SJCRH30 (cell line): ENCODE data around the gene PGLYRP2. TPM values are rescaled to one million over a fixed set of nuclear protein-coding genes. Genes with fewer than 3 reads are reported as not detected.
A peak's percentile ranks its signal among the peaks of the same experiment; 100 is the strongest.

Experiments used
- DNase-seq, 2 experiments: peaks; one replicate each; pipeline ENCODE4 v3.0.0-alpha.2; 2015 to 2020
- H3K27ac ChIP-seq: fragments of 250-450 bp; sonication (Bioruptor Pico); 2 replicates; pipeline ENCODE4 v1.5.1; 2020; ENCODE audit warnings: mild to moderate bottlenecking, moderate library complexity
- H3K27me3 ChIP-seq: fragments of 250-450 bp; sonication (Bioruptor Pico); 2 replicates; pipeline ENCODE4 v1.5.1; 2020; ENCODE audit warnings: mild to moderate bottlenecking, moderate library complexity
- H3K36me3 ChIP-seq: fragments of 250-450 bp; sonication (Bioruptor Pico); 2 replicates; pipeline ENCODE4 v1.5.1; 2020; ENCODE audit warnings: mild to moderate bottlenecking, moderate library complexity
- H3K4me1 ChIP-seq: fragments of 250-450 bp; sonication (Bioruptor Pico); 2 replicates; pipeline ENCODE4 v1.5.1; 2020; ENCODE audit warnings: mild to moderate bottlenecking, moderate library complexity
- H3K4me3 ChIP-seq: fragments of 250-450 bp; sonication (Bioruptor Pico); 2 replicates; pipeline ENCODE4 v1.5.1; 2020; ENCODE audit warnings: mild to moderate bottlenecking, moderate library complexity
- H3K9me3 ChIP-seq: fragments of 250-450 bp; sonication (Bioruptor Pico); replicated peaks from 2 replicates; pipeline ENCODE4 v1.5.1; 2020; ENCODE audit warnings: mild to moderate bottlenecking, moderate library complexity
- total RNA-seq: library from RNA; depleted of rRNA; stranded (reverse); fragments of >200 nt; shearing (Covaris generic); gene quantifications from 2 replicates; pipeline ENCODE4 v1.2.3, GENCODE V29; 2014

PGLYRP2 gene
- total RNA-seq, 1 experiment from 2014 or later = not detected

- Histone ChIP-seq H3K4me1 (no peaks in the 10 kb centered on the region), H3K4me3 (no peak overlapping the region), H3K36me3 (no peaks in the 10 kb centered on the region), H3K9me3 (no peaks in the 10 kb centered on the region), H3K27ac (no peak overlapping the region), H3K27me3 (peaks cover 14% of the 10 kb centered on the region)
- no peak for DNase-seq
Measured at GRCh38 chr19:15443325-15443724, 36.0 kb downstream of the PGLYRP2 start.

- Histone ChIP-seq H3K27ac (no peak overlapping the region), H3K4me3 (no peak overlapping the region), H3K36me3 (no peaks in the 10 kb centered on the region), H3K9me3 (no peaks in the 10 kb centered on the region), H3K27me3 (peaks cover 14% of the 10 kb centered on the region), H3K4me1 (no peaks in the 10 kb centered on the region)
- no peak for DNase-seq
Measured at GRCh38 chr19:15442142-15442920, 37.0 kb downstream of the PGLYRP2 start.

- Histone ChIP-seq H3K27me3 (peaks cover 14% of the 10 kb centered on the region), H3K4me3 (no peak overlapping the region), H3K9me3 (no peaks in the 10 kb centered on the region), H3K27ac (no peak overlapping the region), H3K36me3 (no peaks in the 10 kb centered on the region), H3K4me1 (no peaks in the 10 kb centered on the region)
- no peak for DNase-seq
Measured at GRCh38 chr19:15441317-15441716, 38.0 kb downstream of the PGLYRP2 start.

DNA sequence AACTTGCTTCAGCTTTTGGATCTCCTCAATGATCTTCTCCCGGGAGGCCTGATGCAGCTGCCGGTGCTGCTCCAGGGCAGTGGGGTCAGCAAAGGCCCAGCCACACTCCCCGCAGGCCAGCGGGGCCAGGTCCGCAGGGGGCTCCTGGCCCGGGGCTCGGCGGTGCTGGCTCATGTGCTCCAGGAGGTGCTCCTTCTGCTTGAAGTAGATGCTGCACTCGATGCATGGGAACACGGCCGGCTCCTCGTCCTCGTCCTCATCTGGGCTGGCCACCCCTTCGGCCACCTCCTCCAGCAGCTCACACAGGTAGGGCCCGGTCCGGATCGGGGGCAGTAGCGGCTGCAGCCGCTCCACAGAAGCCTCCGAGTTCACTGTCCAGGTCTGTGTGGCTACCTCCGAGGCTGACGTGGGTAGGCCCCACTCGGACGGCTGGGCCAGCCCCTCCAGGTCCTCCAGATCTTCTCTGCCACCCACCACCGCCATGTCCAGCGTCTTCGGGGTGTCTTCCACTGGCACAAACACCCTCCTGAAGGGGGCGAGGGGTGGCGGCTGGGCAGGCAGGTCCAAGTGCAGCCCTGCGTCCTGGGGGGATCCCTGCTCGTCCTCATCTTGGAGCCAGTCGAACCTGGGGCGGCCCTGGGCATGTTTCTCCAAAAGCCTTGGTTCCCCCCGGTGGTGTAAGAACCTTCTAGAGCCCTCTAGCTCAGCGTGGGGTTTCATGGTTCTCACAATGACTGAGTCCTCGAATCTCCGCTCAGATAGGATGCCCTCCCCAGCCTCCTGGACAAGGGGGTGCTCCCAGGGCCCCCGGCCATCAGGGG lies 39.3 kb downstream of the PGLYRP2 start:
- DNase-seq = no peak
- Histone ChIP-seq H3K4me3 (no peak overlapping the region), H3K4me1 (no peaks in the 10 kb centered on the region), H3K27me3 (peaks cover 14% of the 10 kb centered on the region), H3K9me3 (no peaks in the 10 kb centered on the region), H3K27ac (no peak overlapping the region), H3K36me3 (no peaks in the 10 kb centered on the region)

- no peaks in the 10 kb centered on the region for H3K9me3 ChIP-seq
- H3K4me3 ChIP-seq = no peak overlapping the region
- H3K4me1 ChIP-seq = no peaks in the 10 kb centered on the region
- H3K27ac ChIP-seq = no peak overlapping the region
- peaks cover 14% of the 10 kb centered on the region for H3K27me3 ChIP-seq
- no peak for DNase-seq
- no peaks in the 10 kb centered on the region for H3K36me3 ChIP-seq
Measured at GRCh38 chr19:15439078-15439799, 40.1 kb downstream of the PGLYRP2 start.

DNA sequence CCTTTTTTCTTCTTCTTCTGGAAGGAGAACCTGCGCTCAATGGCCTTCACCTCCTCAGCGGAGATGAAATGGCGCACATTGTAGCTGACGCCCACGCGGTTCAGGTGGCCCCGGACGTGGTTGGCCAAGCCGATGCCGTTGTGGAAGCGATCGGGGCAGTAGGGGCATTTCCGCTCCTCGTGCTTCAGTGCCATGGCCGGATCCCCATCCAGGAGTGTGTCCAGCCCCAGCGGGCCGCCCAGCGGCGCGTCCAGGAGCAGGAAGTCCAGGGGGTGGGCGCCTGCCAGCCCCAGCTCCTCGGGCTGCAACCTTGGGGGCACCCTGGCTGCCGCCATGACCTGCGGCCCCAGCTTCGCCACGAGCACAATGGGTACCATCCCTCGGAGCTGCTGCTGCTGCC lies 40.7 kb downstream of the PGLYRP2 start:
- peaks cover 3% of the 10 kb centered on the region for H3K4me1 ChIP-seq
- no peaks in the 10 kb centered on the region for H3K9me3 ChIP-seq
- H3K27me3 ChIP-seq = peaks cover 14% of the 10 kb centered on the region
- H3K36me3 ChIP-seq = no peaks in the 10 kb centered on the region
- no peak overlapping the region for H3K27ac ChIP-seq
- H3K4me3 ChIP-seq = no peak overlapping the region
- DNase-seq = no peak

- H3K9me3 ChIP-seq = no peaks in the 10 kb centered on the region
- no peak for DNase-seq
- peaks cover 14% of the 10 kb centered on the region for H3K27me3 ChIP-seq
- no peaks in the 10 kb centered on the region for H3K36me3 ChIP-seq
- peaks cover 5% of the 10 kb centered on the region for H3K4me1 ChIP-seq
- H3K27ac ChIP-seq = no peak overlapping the region
- no peak overlapping the region for H3K4me3 ChIP-seq
Measured at GRCh38 chr19:15438124-15438496, 41.2 kb downstream of the PGLYRP2 start.

- no peaks in the 10 kb centered on the region for H3K9me3 ChIP-seq
- H3K27me3 ChIP-seq = peaks cover 14% of the 10 kb centered on the region
- no peaks in the 10 kb centered on the region for H3K36me3 ChIP-seq
- DNase-seq = no peak
- no peak overlapping the region for H3K27ac ChIP-seq
- H3K4me3 ChIP-seq = no peak overlapping the region
- H3K4me1 ChIP-seq = peaks cover 5% of the 10 kb centered on the region
Measured at GRCh38 chr19:15437355-15438123, 41.8 kb downstream of the PGLYRP2 start.

GRCh38 chr19:15436826-15437110 lies 42.5 kb downstream of the PGLYRP2 start:
- Histone ChIP-seq H3K36me3 (no peaks in the 10 kb centered on the region), H3K27me3 (peaks cover 14% of the 10 kb centered on the region), H3K9me3 (no peaks in the 10 kb centered on the region), H3K27ac (no peak overlapping the region), H3K4me3 (no peak overlapping the region), H3K4me1 (peaks cover 5% of the 10 kb centered on the region)
- no peak for DNase-seq

- H3K36me3 ChIP-seq = no peaks in the 10 kb centered on the region
- no peak overlapping the region for H3K27ac ChIP-seq
- H3K4me3 ChIP-seq = no peak overlapping the region
- no peak for DNase-seq
- no peaks in the 10 kb centered on the region for H3K9me3 ChIP-seq
- H3K4me1 ChIP-seq = peaks cover 5% of the 10 kb centered on the region
- H3K27me3 ChIP-seq = peaks cover 14% of the 10 kb centered on the region
Measured at GRCh38 chr19:15436012-15436825, 43.1 kb downstream of the PGLYRP2 start.

GRCh38 chr19:15433519-15434069 lies 45.7 kb downstream of the PGLYRP2 start:
- no peaks in the 10 kb centered on the region for H3K9me3 ChIP-seq
- no peaks in the 10 kb centered on the region for H3K27me3 ChIP-seq
- no peak overlapping the region for H3K27ac ChIP-seq
- peak overlapping the region; percentile 64 for H3K4me3 ChIP-seq
- H3K4me1 ChIP-seq = peaks cover 5% of the 10 kb centered on the region
- DNase-seq = no peak
- peaks cover 4% of the 10 kb centered on the region for H3K36me3 ChIP-seq

- H3K4me3 ChIP-seq = peak overlapping the region; percentile 64
- no peaks in the 10 kb centered on the region for H3K9me3 ChIP-seq
- no peaks in the 10 kb centered on the region for H3K27me3 ChIP-seq
- peak; percentile 97 for DNase-seq
- peaks cover 5% of the 10 kb centered on the region for H3K36me3 ChIP-seq
- peak overlapping the region; percentile 72 for H3K27ac ChIP-seq
- peaks cover 5% of the 10 kb centered on the region for H3K4me1 ChIP-seq
Measured at GRCh38 chr19:15432629-15433518, 46.4 kb downstream of the PGLYRP2 start.

DNA sequence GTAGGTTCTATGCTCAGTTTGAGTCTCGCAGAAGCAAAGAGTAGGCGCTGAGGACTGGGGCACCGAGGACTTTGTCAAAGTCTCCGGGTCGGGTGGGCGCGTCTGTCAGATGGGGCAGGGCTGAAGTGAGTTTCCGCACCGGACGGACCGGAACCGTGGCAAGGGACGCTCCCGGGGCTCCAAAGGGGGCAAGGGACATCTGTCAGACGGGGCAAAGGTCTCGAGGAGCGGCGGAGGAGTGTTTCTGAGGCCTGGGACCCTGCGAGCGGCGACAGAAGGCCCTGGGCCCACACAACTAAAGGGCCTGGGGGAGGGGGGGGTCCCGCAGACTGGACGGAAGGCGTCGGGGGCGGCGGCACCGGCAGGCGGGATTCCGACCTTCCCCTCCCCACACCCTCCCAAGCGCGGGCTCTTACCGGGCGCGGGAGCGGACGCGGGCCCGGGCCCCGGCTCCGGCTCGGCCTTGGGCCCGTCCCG lies 47.2 kb downstream of the PGLYRP2 start:
- Histone ChIP-seq H3K4me1 (peaks cover 5% of the 10 kb centered on the region), H3K9me3 (no peaks in the 10 kb centered on the region), H3K36me3 (peaks cover 12% of the 10 kb centered on the region), H3K27me3 (no peaks in the 10 kb centered on the region), H3K27ac (peak overlapping the region; percentile 72), H3K4me3 (peak overlapping the region; percentile 97)
- peak in 1 of 2 experiments; percentile 48 for DNase-seq
